ENCODE data around the gene LZIC.

DNA sequence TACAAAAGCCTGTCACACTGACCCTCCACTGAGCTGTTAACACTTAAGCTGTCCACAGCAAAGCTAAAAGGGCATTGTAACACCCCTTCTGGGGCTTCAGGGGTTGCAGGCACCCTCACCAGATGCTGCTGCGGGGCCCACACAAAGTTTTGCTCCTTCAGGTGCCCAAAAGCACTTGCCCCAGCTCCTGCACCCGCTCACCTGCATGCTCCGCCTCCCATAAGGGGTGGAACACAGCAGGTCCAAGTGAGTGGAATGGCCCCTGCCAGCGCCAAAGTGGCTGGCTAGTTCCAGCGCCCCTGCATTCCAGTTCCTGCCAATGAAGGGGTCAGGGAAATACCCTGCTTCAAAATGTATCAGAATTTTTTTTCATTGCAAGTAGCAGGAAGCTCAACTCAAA lies 46.6 kb upstream of the LZIC start:
- TF ChIP-seq EZH2 (IDR thresholded peaks at IDR 0.05) (no peak), POLR2AphosphoS5 (IDR thresholded peaks at IDR 0.05; ENCODE audit: borderline replicate concordance, low read depth, low read length) (no peak)

All from SK-N-MC (cell line).